ENCODE measurements around the gene HS3ST1.

Gene HS3ST1

DNA sequence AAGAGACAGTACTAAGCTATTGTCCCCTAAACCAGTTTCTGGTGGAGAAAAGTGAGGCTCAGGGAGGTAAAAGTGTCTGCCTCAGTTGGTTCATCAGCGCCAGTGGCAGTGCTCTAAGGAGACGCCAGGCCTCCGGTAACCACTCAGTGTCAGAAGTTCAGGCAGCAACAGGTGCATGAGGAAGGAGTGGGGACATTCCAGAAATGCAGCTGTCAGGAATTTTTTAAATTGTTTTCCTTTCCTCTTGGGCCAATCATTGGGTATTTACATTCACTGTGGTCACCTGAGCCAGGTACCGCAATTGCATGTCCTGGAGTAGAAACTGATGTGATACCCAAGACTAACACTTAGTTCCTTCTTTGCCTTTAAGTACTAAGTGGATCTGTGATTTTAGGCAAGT lies 40.2 kb upstream of the HS3ST1 start:
- Histone ChIP-seq H3K4ac (ENCODE audit: low read depth, low read length) (no peak overlapping the region), H2BK120ac (ENCODE audit: insufficient read depth, low read length, poor library complexity) (no peak overlapping the region), H2BK5ac (ENCODE audit: low read depth, low read length, poor library complexity) (no peak overlapping the region), H3K9me3 (ENCODE audit: insufficient read depth, low read depth, low read length) (no peaks in the 10 kb centered on the region), H4K12ac (ENCODE audit: low read depth, low read length) (no peak overlapping the region), H3K36me3 (ENCODE audit: control insufficient read depth in 1 of 2, insufficient read depth in 2 of 2, low read length in 2 of 2) (no peaks in the 10 kb centered on the region), H2AFZ (ENCODE audit: insufficient read depth, low read length, poor library complexity) (no peak overlapping the region), H3K23ac (ENCODE audit: low read length) (no peak overlapping the region), H3K9ac (ENCODE audit: low read length) (no peak overlapping the region), H4K91ac (ENCODE audit: low read depth, low read length) (no peak overlapping the region), H3K4me2 (ENCODE audit: low read length) (no peak overlapping the region), H3K27me3 (ENCODE audit: insufficient read depth, low read length) (no peaks in the 10 kb centered on the region), H3K4me1 (ENCODE audit: control insufficient read depth in 1 of 2, insufficient read depth in 2 of 2, low read length in 2 of 2) (peaks cover 2 to 6% of the 10 kb centered on the region in 2 experiments), H2BK12ac (ENCODE audit: low read length) (no peak overlapping the region), H3K79me2 (ENCODE audit: control insufficient read depth, insufficient read depth, low read length, poor library complexity) (no peaks in the 10 kb centered on the region), H3K14ac (ENCODE audit: low read length) (no peak overlapping the region), H3K18ac (ENCODE audit: low read length) (no peak overlapping the region), H3K4me3 (ENCODE audit: low read depth, low read length) (no peak overlapping the region), H2AK5ac (ENCODE audit: low read length) (no peak overlapping the region), H3K27ac (ENCODE audit: low read depth, low read length) (no peak overlapping the region), H3K79me1 (ENCODE audit: low read length) (no peaks in the 10 kb centered on the region), H4K8ac (ENCODE audit: low read depth, low read length) (no peak overlapping the region)
- WGBS (ENCODE audit: extremely low coverage, insufficient coverage, insufficient read length), result no CpG with 5 or more reads among the region's 4 CpGs
- DNase-seq, result peak in 1 of 2 donors; percentile 36

DNA sequence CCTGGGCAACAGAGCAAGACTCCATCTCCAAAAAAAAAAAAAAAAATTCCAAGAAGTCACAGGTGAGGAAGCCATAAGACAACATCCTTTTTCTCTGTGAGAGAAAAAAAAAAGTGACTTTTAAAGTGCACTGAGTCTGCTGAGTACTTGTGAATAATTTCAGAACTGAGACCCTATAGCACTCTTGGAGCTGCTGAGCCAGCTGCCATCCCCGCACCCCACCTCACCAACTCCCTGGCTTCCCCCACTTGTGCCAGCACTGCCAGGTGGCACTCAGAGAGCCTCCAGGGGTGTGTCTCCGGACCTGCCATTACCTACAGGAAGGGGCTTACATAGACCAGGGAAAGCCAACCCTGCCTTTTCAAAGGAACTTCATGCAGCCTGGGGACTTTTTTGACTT lies 39.2 kb upstream of the HS3ST1 start:
- Histone ChIP-seq H3K27ac (ENCODE audit: low read depth, low read length) (no peak overlapping the region), H3K79me1 (ENCODE audit: low read length) (no peaks in the 10 kb centered on the region), H3K79me2 (ENCODE audit: control insufficient read depth, insufficient read depth, low read length, poor library complexity) (no peaks in the 10 kb centered on the region), H3K18ac (ENCODE audit: low read length) (no peak overlapping the region), H2BK5ac (ENCODE audit: low read depth, low read length, poor library complexity) (no peak overlapping the region), H3K36me3 (ENCODE audit: control insufficient read depth in 1 of 2, insufficient read depth in 2 of 2, low read length in 2 of 2) (no peaks in the 10 kb centered on the region), H3K4ac (ENCODE audit: low read depth, low read length) (no peak overlapping the region), H3K14ac (ENCODE audit: low read length) (no peak overlapping the region), H4K8ac (ENCODE audit: low read depth, low read length) (no peak overlapping the region), H3K27me3 (ENCODE audit: insufficient read depth, low read length) (no peaks in the 10 kb centered on the region), H3K9me3 (ENCODE audit: insufficient read depth, low read depth, low read length) (no peaks in the 10 kb centered on the region), H3K4me1 (ENCODE audit: control insufficient read depth in 1 of 2, insufficient read depth in 2 of 2, low read length in 2 of 2) (peaks cover 2 to 6% of the 10 kb centered on the region in 2 experiments), H4K12ac (ENCODE audit: low read depth, low read length) (no peak overlapping the region), H2BK12ac (ENCODE audit: low read length) (no peak overlapping the region), H2AFZ (ENCODE audit: insufficient read depth, low read length, poor library complexity) (no peak overlapping the region), H4K91ac (ENCODE audit: low read depth, low read length) (no peak overlapping the region), H2BK120ac (ENCODE audit: insufficient read depth, low read length, poor library complexity) (no peak overlapping the region), H3K4me2 (ENCODE audit: low read length) (no peak overlapping the region), H3K23ac (ENCODE audit: low read length) (no peak overlapping the region), H3K4me3 (ENCODE audit: low read depth, low read length) (no peak overlapping the region), H3K9ac (ENCODE audit: low read length) (no peak overlapping the region), H2AK5ac (ENCODE audit: low read length) (no peak overlapping the region)
- WGBS (ENCODE audit: extremely low coverage, insufficient coverage, insufficient read length), result no CpG with 5 or more reads among the region's 2 CpGs
- DNase-seq, result no peak

DNA sequence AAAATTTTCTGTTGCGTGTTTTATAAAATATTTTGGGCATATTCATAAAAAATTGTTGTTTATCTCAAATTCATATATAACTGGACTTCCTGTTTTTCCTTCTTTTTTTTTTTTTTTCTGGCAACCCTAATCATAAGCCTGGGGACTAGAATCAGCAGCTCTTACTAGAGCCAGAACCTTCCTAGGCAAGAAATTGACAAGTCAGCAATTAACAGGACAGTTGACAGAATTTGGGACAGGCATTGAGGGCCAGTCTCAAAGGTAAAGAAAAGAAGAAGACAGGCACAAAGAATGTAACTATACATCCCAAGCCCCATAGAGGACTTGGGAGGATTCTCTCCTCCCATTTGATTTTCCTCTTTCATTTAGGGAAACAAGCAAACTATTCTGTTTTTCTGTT lies 35.0 kb upstream of the HS3ST1 start:
- no peak overlapping the region for H3K4me3 ChIP-seq (ENCODE audit: low read depth, low read length)
- no peak overlapping the region for H2BK120ac ChIP-seq (ENCODE audit: insufficient read depth, low read length, poor library complexity)
- H2BK12ac ChIP-seq (ENCODE audit: low read length), result no peak overlapping the region
- no peak overlapping the region for H3K9ac ChIP-seq (ENCODE audit: low read length)
- no peak overlapping the region for H2BK5ac ChIP-seq (ENCODE audit: low read depth, low read length, poor library complexity)
- H3K79me1 ChIP-seq (ENCODE audit: low read length), result no peaks in the 10 kb centered on the region
- peaks cover 0 to under 1% of the 10 kb centered on the region in 2 experiments for H3K4me1 ChIP-seq (ENCODE audit: control insufficient read depth in 1 of 2, insufficient read depth in 2 of 2, low read length in 2 of 2)
- peaks cover 3% of the 10 kb centered on the region for H3K9me3 ChIP-seq (ENCODE audit: insufficient read depth, low read depth, low read length)
- no peak overlapping the region for H3K4me2 ChIP-seq (ENCODE audit: low read length)
- no peak overlapping the region for H3K27ac ChIP-seq (ENCODE audit: low read depth, low read length)
- no peak overlapping the region for H3K23ac ChIP-seq (ENCODE audit: low read length)
- no peaks in the 10 kb centered on the region for H3K27me3 ChIP-seq (ENCODE audit: insufficient read depth, low read length)
- H3K14ac ChIP-seq (ENCODE audit: low read length), result no peak overlapping the region
- no peak overlapping the region for H3K18ac ChIP-seq (ENCODE audit: low read length)
- no peak overlapping the region for H4K8ac ChIP-seq (ENCODE audit: low read depth, low read length)
- peaks cover 0 to 2% of the 10 kb centered on the region in 2 experiments for H3K36me3 ChIP-seq (ENCODE audit: control insufficient read depth in 1 of 2, insufficient read depth in 2 of 2, low read length in 2 of 2)
- no peak overlapping the region for H2AFZ ChIP-seq (ENCODE audit: insufficient read depth, low read length, poor library complexity)
- no peak for DNase-seq
- H4K12ac ChIP-seq (ENCODE audit: low read depth, low read length), result no peak overlapping the region
- H2AK5ac ChIP-seq (ENCODE audit: low read length), result no peak overlapping the region
- H3K79me2 ChIP-seq (ENCODE audit: control insufficient read depth, insufficient read depth, low read length, poor library complexity), result no peaks in the 10 kb centered on the region
- H4K91ac ChIP-seq (ENCODE audit: low read depth, low read length), result no peak overlapping the region
- no CpG with 5 or more reads among the region's 1 CpG for WGBS (ENCODE audit: extremely low coverage, insufficient coverage, insufficient read length)
- H3K4ac ChIP-seq (ENCODE audit: low read depth, low read length), result no peak overlapping the region

DNA sequence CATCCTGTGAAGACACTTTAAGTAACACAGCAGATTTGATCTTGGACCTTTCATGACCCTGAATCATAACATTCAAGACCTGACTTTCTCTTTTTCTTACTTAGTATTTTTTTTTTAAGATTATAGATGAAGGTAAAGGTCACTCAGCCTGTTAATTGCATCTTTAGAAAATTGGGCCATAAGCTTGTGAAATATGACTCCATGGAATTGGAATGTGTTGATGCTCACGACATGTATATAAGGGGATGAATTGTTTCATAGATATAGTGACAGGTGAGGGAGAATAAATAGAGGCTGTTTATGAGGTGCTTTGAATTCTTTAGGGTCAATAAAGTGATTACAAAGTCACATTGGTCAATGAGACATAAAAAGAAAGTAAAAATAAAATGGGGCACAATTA lies 27.7 kb upstream of the HS3ST1 start:
- Histone ChIP-seq H3K9me3 (ENCODE audit: insufficient read depth, low read depth, low read length) (peaks cover 3% of the 10 kb centered on the region), H2AFZ (ENCODE audit: insufficient read depth, low read length, poor library complexity) (no peak overlapping the region), H2BK120ac (ENCODE audit: insufficient read depth, low read length, poor library complexity) (no peak overlapping the region), H3K23ac (ENCODE audit: low read length) (no peak overlapping the region), H3K18ac (ENCODE audit: low read length) (no peak overlapping the region), H3K4me3 (ENCODE audit: low read depth, low read length) (no peak overlapping the region), H2BK5ac (ENCODE audit: low read depth, low read length, poor library complexity) (no peak overlapping the region), H4K8ac (ENCODE audit: low read depth, low read length) (no peak overlapping the region), H3K4me1 (ENCODE audit: control insufficient read depth in 1 of 2, insufficient read depth in 2 of 2, low read length in 2 of 2) (no peaks in the 10 kb centered on the region), H3K14ac (ENCODE audit: low read length) (no peak overlapping the region), H3K9ac (ENCODE audit: low read length) (no peak overlapping the region), H3K4me2 (ENCODE audit: low read length) (no peak overlapping the region), H3K27ac (ENCODE audit: low read depth, low read length) (no peak overlapping the region), H3K79me2 (ENCODE audit: control insufficient read depth, insufficient read depth, low read length, poor library complexity) (no peaks in the 10 kb centered on the region), H3K36me3 (ENCODE audit: control insufficient read depth in 1 of 2, insufficient read depth in 2 of 2, low read length in 2 of 2) (peaks cover 0 to 2% of the 10 kb centered on the region in 2 experiments), H3K27me3 (ENCODE audit: insufficient read depth, low read length) (no peaks in the 10 kb centered on the region), H4K91ac (ENCODE audit: low read depth, low read length) (no peak overlapping the region), H3K4ac (ENCODE audit: low read depth, low read length) (no peak overlapping the region), H3K79me1 (ENCODE audit: low read length) (no peaks in the 10 kb centered on the region), H2BK12ac (ENCODE audit: low read length) (no peak overlapping the region), H2AK5ac (ENCODE audit: low read length) (no peak overlapping the region), H4K12ac (ENCODE audit: low read depth, low read length) (no peak overlapping the region)
- DNase-seq, result peak in 1 of 2 donors; percentile 17
- WGBS (ENCODE audit: extremely low coverage, insufficient coverage, insufficient read length), result no CpG with 5 or more reads among the region's 1 CpG
